ENCODE data around the gene GPX6.

GRCh38 chr6:28488916-28489365 is 26.7 kb downstream of the GPX6 start:
- TF ChIP-seq CTCF (IDR thresholded peaks at IDR 0.05; ENCODE audit: borderline replicate concordance, extremely low read depth, low read length, poor library complexity, severe bottlenecking) (no peak), EZH2 (IDR thresholded peaks at IDR 0.05; ENCODE audit: borderline replicate concordance, low read depth, low read length, severe bottlenecking) (no peak)

Data from DND-41 (cell line).